PC-3 (cell line): ENCODE results near the gene APLNR. TPM values are rescaled to one million over a fixed set of nuclear protein-coding genes. Genes with fewer than 3 reads are reported as not detected.

ENCODE experiments used
- ATAC-seq: fragments of 200-7000 bp; cut with Tn5 transposase; 2 replicates; pipeline ENCODE4 v1.9.1; 2020; ENCODE audit warnings: mild to moderate bottlenecking, moderate library complexity
- BruUV-seq: library from RNA; stranded (reverse); fragments of 400-500 nt; replicated peaks from 2 replicates; lab custom pipeline; 2021; lab: Mats Ljungman, UMichigan
- CTCF ChIA-PET: fragments of 300-600 bp; sonication (Branson Sonifier 250); formaldehyde crosslinking; loops from one replicate; lab custom pipeline; 2022; ENCODE audit warnings: antibody characterized with exemption; lab: Charles Lee
- POLR2A ChIA-PET: fragments of 300-600 bp; sonication (Branson Sonifier 250); formaldehyde crosslinking; loops from one replicate; lab custom pipeline; 2022; ENCODE audit warnings: antibody characterized with exemption; ENCODE audit not compliant: unreplicated experiment; lab: Charles Lee
- DNase-seq: peaks from one replicate; pipeline ENCODE4 v3.0.0-alpha.2; 2015
- H2AFZ ChIP-seq: fragments of 300-600 bp; sonication (generic); 2 replicates; pipeline ENCODE4 v1.6.0; 2016; ENCODE audit warnings: antibody characterized with exemption, low read length
- H3F3A ChIP-seq: fragments of 300-600 bp; sonication (generic); one replicate; pipeline ENCODE4 v1.6.0; 2017; ENCODE audit warnings: antibody characterized with exemption, low read length, control low read depth, mild to moderate bottlenecking; ENCODE audit not compliant: unreplicated experiment
- H3K27ac ChIP-seq: fragments of 300-600 bp; sonication (generic); 2 replicates; pipeline ENCODE4 v1.5.1; 2016; ENCODE audit warnings: mild to moderate bottlenecking, low read length
- H3K27me3 ChIP-seq: fragments of 300-600 bp; sonication (generic); 2 replicates; pipeline ENCODE4 v1.6.1; 2016; ENCODE audit warnings: low read length, mixed read lengths
- H3K36me3 ChIP-seq: fragments of 300-600 bp; sonication (generic); 2 replicates; pipeline ENCODE4 v1.6.1; 2016; ENCODE audit warnings: low read depth, mixed run types, low read length, mixed read lengths
- H3K4me1 ChIP-seq: fragments of 300-600 bp; sonication (generic); 2 replicates; pipeline ENCODE4 v1.5.1; 2016; ENCODE audit warnings: low read length; ENCODE audit not compliant: insufficient read depth
- H3K4me2 ChIP-seq: fragments of 300-600 bp; sonication (generic); 2 replicates; pipeline ENCODE4 v1.6.0; 2016; ENCODE audit warnings: low read length
- H3K4me3 ChIP-seq: fragments of 300-600 bp; sonication (generic); 2 replicates; pipeline ENCODE4 v1.5.1; 2016; ENCODE audit warnings: mild to moderate bottlenecking, low read length, mixed read lengths
- H3K79me2 ChIP-seq: fragments of 300-600 bp; sonication (generic); 2 replicates; pipeline ENCODE4 v1.6.1; 2017; ENCODE audit warnings: low read length, mixed read lengths
- H3K9ac ChIP-seq: fragments of 300-600 bp; sonication (generic); 2 replicates; pipeline ENCODE4 v1.6.0; 2016; ENCODE audit warnings: mild to moderate bottlenecking, low read length
- H3K9me2 ChIP-seq: fragments of 300-600 bp; sonication (generic); replicated peaks from 2 replicates; pipeline ENCODE4 v1.6.1; 2016; ENCODE audit warnings: mixed run types, low read length, mixed read lengths
- H3K9me3 ChIP-seq: fragments of 300-600 bp; sonication (generic); 2 replicates; pipeline ENCODE4 v1.6.1; 2016; ENCODE audit warnings: low read length, mixed read lengths
- H4K20me1 ChIP-seq: fragments of 300-600 bp; sonication (generic); 2 replicates; pipeline ENCODE4 v1.6.1; 2016; ENCODE audit warnings: low read length, mixed read lengths
- CTCF ChIP-seq: fragments of 300-600 bp; sonication (generic); conservative IDR thresholded peaks from 2 replicates; pipeline ENCODE4 v1.5.1; 2017; ENCODE audit warnings: antibody characterized with exemption, low read depth, mild to moderate bottlenecking, low read length
- EZH2 ChIP-seq: fragments of 300-600 bp; sonication (generic); IDR thresholded peaks from one replicate; pipeline ENCODE4 v1.6.1; 2017; ENCODE audit warnings: antibody characterized with exemption, mild to moderate bottlenecking, low read length; ENCODE audit not compliant: unreplicated experiment
- EZH2phosphoT487 ChIP-seq: fragments of 300-600 bp; sonication (generic); IDR thresholded peaks from 2 replicates; pipeline ENCODE4 v1.6.1; 2018; ENCODE audit warnings: mild to moderate bottlenecking, antibody characterized with exemption, low read length, borderline replicate concordance
- intact Hi-C: fragments of 100-400 bp; cut with micrococcal nuclease; formaldehyde crosslinking; loops from 2 replicates; pipeline ENCODE4 v1.9.0; 2023
- total RNA-seq: library from RNA; depleted of rRNA; stranded (reverse); fragments of >200 nt; gene quantifications from 2 replicates; pipeline ENCODE4 v1.2.3, GENCODE V29; 2014

The APLNR gene
- total RNA-seq, 1 experiment from 2014 or later, result not detected

GRCh38 chr11:57256119-57256518 is 19.1 kb upstream of the APLNR start:
- no peaks in the 10 kb centered on the region for H3K9me3 ChIP-seq
- ChIA-PET POLR2A (interaction anchor here (0.7 kb wide), 1 partner anchor 55 kb away, joined by 4 read pairs; no protein-coding TSS in a partner anchor), CTCF (no interaction called here)
- ATAC-seq (no peak), DNase-seq (no peak)
- H4K20me1 ChIP-seq, result no peaks in the 10 kb centered on the region
- no peaks in the 10 kb centered on the region for H3K9me2 ChIP-seq
- TF ChIP-seq CTCF (no peak), EZH2 (no peak), EZH2phosphoT487 (no peak)
- H3K9ac ChIP-seq, result no peak overlapping the region
- no peak overlapping the region for H3K4me2 ChIP-seq
- no peak overlapping the region for H3K4me3 ChIP-seq
- peaks cover 60% of the 10 kb centered on the region for H3K27me3 ChIP-seq
- no peaks in the 10 kb centered on the region for H3F3A ChIP-seq
- H3K79me2 ChIP-seq, result no peaks in the 10 kb centered on the region
- H3K36me3 ChIP-seq, result no peaks in the 10 kb centered on the region
- intact Hi-C loops, result no loop called here
- H3K27ac ChIP-seq, result no peak overlapping the region
- H3K4me1 ChIP-seq, result no peaks in the 10 kb centered on the region
- BruUV-seq, result no TSS peak
- no peak overlapping the region for H2AFZ ChIP-seq

- CTCF ChIA-PET, result no interaction called here
- H3K4me1 ChIP-seq, result no peaks in the 10 kb centered on the region
- no peaks in the 10 kb centered on the region for H3K9me2 ChIP-seq
- H3K27ac ChIP-seq, result no peak overlapping the region
- no peaks in the 10 kb centered on the region for H3K36me3 ChIP-seq
- DNase-seq (peak; percentile 18), ATAC-seq (no peak)
- H4K20me1 ChIP-seq, result no peaks in the 10 kb centered on the region
- no peak overlapping the region for H3K4me2 ChIP-seq
- no peak overlapping the region for H3K9ac ChIP-seq
- H3K79me2 ChIP-seq, result no peaks in the 10 kb centered on the region
- TF ChIP-seq EZH2 (no peak), EZH2phosphoT487 (no peak), CTCF (no peak)
- no peaks in the 10 kb centered on the region for H3F3A ChIP-seq
- H2AFZ ChIP-seq, result no peak overlapping the region
- no peak overlapping the region for H3K4me3 ChIP-seq
- no peaks in the 10 kb centered on the region for H3K9me3 ChIP-seq
- POLR2A ChIA-PET, result no interaction called here
- H3K27me3 ChIP-seq, result peaks cover 61% of the 10 kb centered on the region
- intact Hi-C loops, result no loop called here
- no TSS peak for BruUV-seq
Observed at GRCh38 chr11:57255618-57256017, 18.6 kb upstream of the APLNR start.

GRCh38 chr11:57254631-57255030 is 17.6 kb upstream of the APLNR start:
- Histone ChIP-seq H3K79me2 (no peaks in the 10 kb centered on the region), H3K27ac (no peak overlapping the region), H3K36me3 (no peaks in the 10 kb centered on the region), H3K9me2 (no peaks in the 10 kb centered on the region), H2AFZ (no peak overlapping the region), H3K4me1 (no peaks in the 10 kb centered on the region), H4K20me1 (no peaks in the 10 kb centered on the region), H3K9me3 (no peaks in the 10 kb centered on the region), H3F3A (no peaks in the 10 kb centered on the region), H3K9ac (no peak overlapping the region), H3K4me2 (no peak overlapping the region), H3K4me3 (no peak overlapping the region), H3K27me3 (peaks cover 59% of the 10 kb centered on the region)
- ATAC-seq, result no peak
- BruUV-seq, result no TSS peak
- POLR2A ChIA-PET, result no interaction called here
- DNase-seq, result no peak
- CTCF ChIA-PET, result no interaction called here
- intact Hi-C loops, result no loop called here
- TF ChIP-seq EZH2phosphoT487 (no peak), EZH2 (no peak), CTCF (no peak)
